Natural killer cell (primary cell): ENCODE data around the gene ESF1. TPM values are rescaled to one million over a fixed set of nuclear protein-coding genes. Genes with fewer than 3 reads are reported as not detected.

Experiments
- ATAC-seq, 3 donors: fragments of 150-1000 bp in 2 of 3; fragments of 200-7000 bp in 1 of 3; cut with Tn5 transposase; 1 replicate in 1 of 3; 2 replicates in 2 of 3; pipeline ENCODE4 v1.10.0; 2021; ENCODE audit warnings: mild to moderate bottlenecking in 2 of 3, moderate library complexity in 2 of 3
- DNase-seq, 2 donors: peaks; one replicate each; pipeline versions ENCODE4 v3.0.0 to v3.0.0-alpha.2; 2013 to 2021; ENCODE audit warnings: mixed read lengths in 1 of 2
- H3K27ac ChIP-seq: one replicate; pipeline ENCODE4 v1.5.1; 2013; ENCODE audit warnings: mild to moderate bottlenecking, low read length
- H3K27me3 ChIP-seq: one replicate; pipeline ENCODE4 v1.6.1; 2013; ENCODE audit warnings: low read length; ENCODE audit not compliant: control insufficient read depth, insufficient read depth
- H3K36me3 ChIP-seq: one replicate; pipeline ENCODE4 v1.6.1; 2013; ENCODE audit warnings: low read length; ENCODE audit not compliant: control insufficient read depth, insufficient read depth
- H3K4me1 ChIP-seq: one replicate; pipeline ENCODE4 v1.6.1; 2013; ENCODE audit warnings: low read length; ENCODE audit not compliant: control insufficient read depth, insufficient read depth
- H3K4me3 ChIP-seq: one replicate; pipeline ENCODE4 v1.5.1; 2013; ENCODE audit warnings: low read length
- H3K9me3 ChIP-seq: one replicate; pipeline ENCODE4 v1.6.1; 2013; ENCODE audit warnings: low read length; ENCODE audit not compliant: control insufficient read depth, insufficient read depth
- H3K27ac Mint-ChIP-seq, 2 donors: one replicate each; pipeline ENCODE4 v1.8.0; 2022; ENCODE audit warnings: mild to moderate bottlenecking in 2 of 2, mixed read lengths in 2 of 2, moderate library complexity in 1 of 2
- H3K27me3 Mint-ChIP-seq, 2 donors: one replicate each; pipeline ENCODE4 v1.8.0; 2022; ENCODE audit warnings: low read depth in 2 of 2, mixed read lengths in 2 of 2
- H3K36me3 Mint-ChIP-seq: one replicate; pipeline ENCODE4 v1.8.0; 2022; ENCODE audit warnings: mixed read lengths
- H3K4me1 Mint-ChIP-seq, 2 donors: one replicate each; pipeline ENCODE4 v1.8.0; 2022; ENCODE audit warnings: mixed read lengths in 2 of 2
- H3K4me3 Mint-ChIP-seq: one replicate; pipeline ENCODE4 v1.8.0; 2022; ENCODE audit warnings: mild to moderate bottlenecking, moderate library complexity, mixed read lengths
- H3K9me3 Mint-ChIP-seq, 2 donors: one replicate each; pipeline ENCODE4 v1.8.0; 2022; ENCODE audit warnings: mixed read lengths in 2 of 2
- CTCF ChIP-seq: fragments of 200-600 bp; IDR thresholded peaks from one replicate; pipeline ENCODE4 v1.8.0; 2022; ENCODE audit warnings: antibody characterized with exemption
- WGBS: methylation state at CpG from one replicate; pipeline ENCODE4 v1.1.7; 2013; ENCODE audit warnings: missing lambda C conversion rate; ENCODE audit not compliant: insufficient coverage; 5-methylcytosine and 5-hydroxymethylcytosine counted together
- intact Hi-C: fragments of 100-400 bp; cut with micrococcal nuclease; formaldehyde crosslinking; loops from one replicate; pipeline ENCODE4 v1.14.2; 2022
- total RNA-seq, 4 donors: library from RNA; stranded (reverse); fragments of 120-200 nt in 1 of 4; gene quantifications; one replicate each; pipeline versions ENCODE4 v1.2.3 to v1.2.4, GENCODE V29; 2013 to 2022

Gene ESF1
- total RNA-seq, 3 donors from 2014 or later (not counting 1 experiment from before 2014, with no cell fraction given), result 8.4 to 11.1 (median 10.0) TPM

GRCh38 chr20:13784271-13784892 is 337 bp downstream of the ESF1 start:
- Mint-ChIP-seq H3K9me3 (no peaks in the 10 kb centered on the region), H3K4me3 (peak overlapping the region; percentile 97), H3K36me3 (no peaks in the 10 kb centered on the region), H3K27ac (peak overlapping the region; percentile 98 to 99), H3K27me3 (no peaks in the 10 kb centered on the region), H3K4me1 (peaks cover 37 to 50% of the 10 kb centered on the region in 2 donors)
- Histone ChIP-seq H3K27ac (peak overlapping the region; percentile 89), H3K36me3 (peaks cover 12% of the 10 kb centered on the region), H3K9me3 (no peaks in the 10 kb centered on the region), H3K4me1 (peaks cover 17% of the 10 kb centered on the region), H3K4me3 (peak overlapping the region; percentile 87), H3K27me3 (no peaks in the 10 kb centered on the region)
- peak; percentile 2 to 11 (median 9) for ATAC-seq
- no peak for TF ChIP-seq CTCF
- intact Hi-C loops, result loop anchor here (5.0 to 10.0 kb wide), 2 partner anchors 147 to 860 kb away; partner anchors contain the start of gene TASP1
- no peak for DNase-seq
- under 1% methylated on average over 23 of the region's 26 CpGs for WGBS

DNA sequence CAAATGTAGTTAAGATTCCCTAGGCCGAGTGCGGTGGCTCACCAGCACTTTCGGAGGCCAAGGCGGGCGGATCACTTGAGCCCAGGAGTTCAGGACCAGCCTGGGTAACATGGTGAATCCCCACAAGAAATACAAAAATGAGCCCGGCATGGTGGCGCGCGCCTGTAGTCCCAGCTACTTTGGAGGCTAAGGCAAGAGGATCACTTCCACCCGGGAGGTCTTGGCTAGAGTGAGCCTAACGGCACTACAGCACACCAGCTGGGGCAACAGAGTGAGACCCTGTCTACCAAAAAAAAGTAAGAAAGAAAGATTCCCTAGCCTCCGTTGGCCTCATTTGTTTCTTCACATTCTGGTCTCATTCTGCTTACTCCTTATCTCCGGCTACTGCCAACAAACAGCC is 1.2 kb downstream of the ESF1 start:
- peaks cover 37 to 50% of the 10 kb centered on the region in 2 donors for H3K4me1 Mint-ChIP-seq
- no peaks in the 10 kb centered on the region for H3K27me3 Mint-ChIP-seq
- WGBS, result 97% methylated on average over 13 of the region's 13 CpGs
- H3K36me3 Mint-ChIP-seq, result no peaks in the 10 kb centered on the region
- Histone ChIP-seq H3K27ac (no peak overlapping the region), H3K36me3 (peaks cover 12% of the 10 kb centered on the region), H3K4me3 (no peak overlapping the region), H3K4me1 (peaks cover 17% of the 10 kb centered on the region), H3K27me3 (no peaks in the 10 kb centered on the region), H3K9me3 (no peaks in the 10 kb centered on the region)
- no peak for TF ChIP-seq CTCF
- H3K4me3 Mint-ChIP-seq, result peak overlapping the region; percentile 97
- H3K9me3 Mint-ChIP-seq, result no peaks in the 10 kb centered on the region
- intact Hi-C loops, result loop anchor here (5.0 to 10.0 kb wide), 2 partner anchors 146 to 859 kb away; partner anchors contain the start of gene TASP1
- peak overlapping the region in 1 of 2 donors; percentile 99 for H3K27ac Mint-ChIP-seq
- ATAC-seq (no peak), DNase-seq (no peak)

DNA sequence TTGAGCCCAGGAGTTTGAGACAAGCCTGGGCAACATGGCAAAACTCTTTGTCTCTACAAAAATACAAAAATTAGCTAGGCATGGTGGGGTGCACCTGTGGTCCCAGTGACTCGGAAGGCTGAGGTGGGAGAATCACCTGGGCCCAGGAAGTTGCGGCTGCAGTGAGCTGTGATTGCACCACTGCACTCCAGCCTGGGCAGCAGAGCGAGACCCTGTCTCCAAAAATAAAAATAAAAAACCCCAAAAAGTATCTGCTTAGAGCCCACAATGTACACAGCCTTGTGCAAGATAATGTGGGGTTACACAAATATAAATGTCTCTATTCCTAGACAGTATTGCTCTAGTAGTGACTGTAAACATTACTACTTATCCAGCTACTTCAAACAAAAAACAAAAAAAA is 5.9 kb downstream of the ESF1 start:
- H3K9me3 Mint-ChIP-seq, result no peaks in the 10 kb centered on the region
- H3K27me3 ChIP-seq, result no peaks in the 10 kb centered on the region
- peaks cover 44% of the 10 kb centered on the region for H3K36me3 ChIP-seq
- peaks cover 1 to 20% of the 10 kb centered on the region in 2 donors for H3K4me1 Mint-ChIP-seq
- H3K4me3 ChIP-seq, result no peak overlapping the region
- no peaks in the 10 kb centered on the region for H3K9me3 ChIP-seq
- ATAC-seq (no peak), DNase-seq (no peak)
- 79% methylated on average over 2 of the region's 3 CpGs for WGBS
- H3K4me1 ChIP-seq, result peaks cover 4% of the 10 kb centered on the region
- peaks cover 12% of the 10 kb centered on the region for H3K36me3 Mint-ChIP-seq
- no peak overlapping the region for H3K4me3 Mint-ChIP-seq
- H3K27me3 Mint-ChIP-seq, result no peaks in the 10 kb centered on the region
- H3K27ac ChIP-seq, result no peak overlapping the region
- no peak overlapping the region for H3K27ac Mint-ChIP-seq
- intact Hi-C loops, result no loop called here
- TF ChIP-seq CTCF, result no peak

- ATAC-seq, result no peak
- H3K4me3 Mint-ChIP-seq, result no peak overlapping the region
- intact Hi-C loops, result no loop called here
- no peaks in the 10 kb centered on the region for H3K27me3 Mint-ChIP-seq
- peaks cover 50% of the 10 kb centered on the region for H3K36me3 ChIP-seq
- no peak overlapping the region for H3K27ac ChIP-seq
- peaks cover 0 to 14% of the 10 kb centered on the region in 2 donors for H3K4me1 Mint-ChIP-seq
- H3K27me3 ChIP-seq, result no peaks in the 10 kb centered on the region
- WGBS, result 53% methylated on average over 3 of the region's 4 CpGs
- H3K9me3 Mint-ChIP-seq, result no peaks in the 10 kb centered on the region
- H3K36me3 Mint-ChIP-seq, result peaks cover 12% of the 10 kb centered on the region
- no peaks in the 10 kb centered on the region for H3K4me1 ChIP-seq
- TF ChIP-seq CTCF, result no peak
- DNase-seq, result no peak
- H3K27ac Mint-ChIP-seq, result peak overlapping the region; percentile 3 to 8
- no peak overlapping the region for H3K4me3 ChIP-seq
- no peaks in the 10 kb centered on the region for H3K9me3 ChIP-seq
Observed at GRCh38 chr20:13777171-13777601, 7.5 kb downstream of the ESF1 start.
